HUES6 (cell line): ENCODE measurements around the gene ARL15.

Experiments
- H3K27ac ChIP-seq: 2 replicates; pipeline ENCODE4 v1.7.0; 2013; ENCODE audit warnings: low read depth, mild to moderate bottlenecking, low read length, inconsistent platforms
- H3K27me3 ChIP-seq: 2 replicates; pipeline ENCODE4 v1.6.1; 2013; ENCODE audit warnings: low read length; ENCODE audit not compliant: control insufficient read depth, insufficient read depth
- H3K36me3 ChIP-seq: 2 replicates; pipeline ENCODE4 v1.6.1; 2013; ENCODE audit warnings: low read length; ENCODE audit not compliant: control insufficient read depth, insufficient read depth
- H3K4me1 ChIP-seq: 2 replicates; pipeline ENCODE4 v1.6.1; 2013; ENCODE audit warnings: low read length; ENCODE audit not compliant: control insufficient read depth, insufficient read depth
- H3K4me3 ChIP-seq: 2 replicates; pipeline ENCODE4 v1.5.1; 2013; ENCODE audit warnings: low read depth, low read length
- H3K9ac ChIP-seq: one replicate; pipeline ENCODE4 v1.6.1; 2013; ENCODE audit warnings: mild to moderate bottlenecking, low read length
- H3K9me3 ChIP-seq: 2 replicates; pipeline ENCODE4 v1.6.1; 2013; ENCODE audit warnings: low read depth, low read length; ENCODE audit not compliant: control insufficient read depth, insufficient read depth

ARL15 gene

DNA sequence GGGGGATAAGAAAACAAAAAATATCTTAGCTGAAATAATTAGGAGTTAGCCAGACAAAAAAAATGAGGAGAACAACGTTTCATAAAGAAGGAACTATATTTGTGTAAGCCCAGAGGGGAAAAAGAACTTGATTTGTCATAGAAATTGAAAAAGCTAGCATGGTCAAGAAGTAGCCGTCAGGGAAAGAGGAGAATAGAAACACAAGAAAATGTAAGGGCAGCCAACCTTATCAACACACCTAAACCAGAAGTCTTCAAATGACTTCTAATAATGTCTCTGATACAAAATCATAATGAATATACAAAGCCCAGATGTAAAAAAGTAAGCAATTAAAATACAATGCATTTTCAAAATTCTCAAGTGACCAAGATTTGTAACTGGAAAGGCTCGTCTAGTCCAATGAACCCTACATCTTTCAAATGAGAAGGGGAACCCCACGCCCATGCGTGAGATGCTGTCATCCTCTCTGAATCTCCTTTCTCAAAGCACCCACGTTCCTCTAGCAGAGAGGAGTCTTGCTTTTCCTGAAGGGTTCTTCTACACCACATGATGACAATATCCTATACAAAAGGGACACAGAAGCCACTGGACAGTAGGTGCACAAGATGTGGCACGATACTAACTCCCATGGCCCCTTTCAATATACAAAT, 103.7 kb downstream of the ARL15 start:
- H3K9me3 ChIP-seq, result peaks cover 4% of the 10 kb centered on the region
- H3K27me3 ChIP-seq, result no peaks in the 10 kb centered on the region
- no peaks in the 10 kb centered on the region for H3K36me3 ChIP-seq
- no peak overlapping the region for H3K9ac ChIP-seq
- H3K4me1 ChIP-seq, result peaks cover 8% of the 10 kb centered on the region
- H3K4me3 ChIP-seq, result no peak overlapping the region
- no peak overlapping the region for H3K27ac ChIP-seq

DNA sequence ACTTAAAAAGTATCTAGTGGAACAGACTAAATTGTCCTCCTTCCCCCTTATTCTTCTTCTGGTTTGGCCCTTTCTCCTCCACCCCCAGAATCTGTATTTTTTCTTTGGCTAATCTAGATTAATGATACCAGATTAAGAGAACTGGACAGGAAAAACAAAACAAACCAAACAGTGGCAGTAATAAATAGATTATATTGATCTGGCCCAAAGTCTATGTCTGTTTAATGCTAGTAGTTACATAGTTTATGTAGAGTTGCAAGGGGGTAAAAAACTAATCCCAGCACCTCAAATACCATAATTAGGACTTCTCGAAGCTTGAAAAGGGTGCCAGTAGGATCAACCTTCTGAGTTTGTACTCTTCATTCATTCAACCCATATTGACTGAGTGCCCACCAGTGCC, 104.5 kb downstream of the ARL15 start:
- Histone ChIP-seq H3K4me1 (peaks cover 8% of the 10 kb centered on the region), H3K4me3 (no peak overlapping the region), H3K36me3 (no peaks in the 10 kb centered on the region), H3K27ac (no peak overlapping the region), H3K9me3 (peaks cover 9% of the 10 kb centered on the region), H3K9ac (no peak overlapping the region), H3K27me3 (no peaks in the 10 kb centered on the region)

DNA sequence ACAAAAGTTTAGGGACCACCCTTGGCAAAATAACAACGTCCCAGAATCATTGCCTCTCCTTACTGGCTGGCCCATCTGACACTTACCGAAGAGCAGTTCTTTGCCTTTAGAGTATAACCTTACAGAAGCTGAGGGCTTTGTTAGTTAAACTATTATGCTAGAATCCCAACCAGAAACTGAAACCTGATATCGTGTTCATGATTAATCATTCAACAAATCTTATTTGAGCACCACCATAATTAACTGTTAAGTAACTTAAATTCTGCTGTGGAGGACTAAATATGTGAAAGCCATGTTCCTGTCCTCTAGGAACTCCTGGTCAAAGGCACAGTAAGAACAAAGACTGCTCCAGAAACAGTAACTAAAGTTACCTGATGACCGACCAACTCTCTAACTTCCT, 104.9 kb downstream of the ARL15 start:
- Histone ChIP-seq H3K4me1 (peaks cover 8% of the 10 kb centered on the region), H3K9ac (no peak overlapping the region), H3K27ac (no peak overlapping the region), H3K27me3 (no peaks in the 10 kb centered on the region), H3K36me3 (no peaks in the 10 kb centered on the region), H3K4me3 (no peak overlapping the region), H3K9me3 (peaks cover 10% of the 10 kb centered on the region)

DNA sequence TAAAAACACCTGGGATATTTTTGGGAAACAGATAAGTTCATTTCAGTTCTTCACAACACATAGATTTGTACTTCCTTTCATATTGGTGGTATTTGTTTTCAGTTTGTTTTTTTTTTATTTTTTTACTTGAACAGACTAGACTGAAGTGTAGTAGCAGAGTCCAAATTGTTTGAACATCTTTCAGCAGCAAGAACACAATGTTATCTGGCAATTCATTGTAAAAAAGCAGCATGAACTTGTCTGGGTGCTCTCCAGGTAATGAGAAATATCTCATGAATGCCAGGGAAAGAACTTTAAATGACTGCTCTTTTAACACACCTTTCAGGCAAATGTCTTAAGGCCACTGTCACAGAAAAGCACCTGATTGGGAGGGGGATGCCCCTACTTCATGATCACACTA, 113.4 kb downstream of the ARL15 start:
- H3K36me3 ChIP-seq, result no peaks in the 10 kb centered on the region
- H3K9me3 ChIP-seq, result peaks cover 5% of the 10 kb centered on the region; the same call in 1 of the 2 replicates
- no peak overlapping the region for H3K4me3 ChIP-seq
- H3K27me3 ChIP-seq, result no peaks in the 10 kb centered on the region
- H3K27ac ChIP-seq, result no peak overlapping the region
- no peak overlapping the region for H3K9ac ChIP-seq
- H3K4me1 ChIP-seq, result no peaks in the 10 kb centered on the region

DNA sequence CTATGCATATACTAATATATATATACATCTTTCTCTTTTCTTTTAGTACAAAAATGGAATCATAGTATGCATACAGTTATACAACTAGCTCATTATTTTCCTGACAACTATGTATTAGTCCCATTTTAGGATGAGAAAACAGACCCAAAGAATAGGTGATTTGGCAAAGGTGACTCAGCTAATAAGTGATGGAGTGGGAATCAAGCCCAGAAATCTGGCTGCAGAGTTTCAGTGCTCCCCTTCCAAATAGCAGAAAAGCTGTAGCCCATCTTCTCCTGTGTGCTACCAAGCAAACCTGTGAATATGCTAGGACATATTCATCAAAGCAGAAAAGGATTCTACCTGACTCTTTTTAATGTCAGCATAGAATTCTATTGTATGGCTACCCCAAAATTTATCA, 114.7 kb downstream of the ARL15 start:
- no peak overlapping the region for H3K9ac ChIP-seq
- H3K27ac ChIP-seq, result no peak overlapping the region
- no peaks in the 10 kb centered on the region for H3K4me1 ChIP-seq
- no peak overlapping the region for H3K4me3 ChIP-seq
- no peaks in the 10 kb centered on the region for H3K9me3 ChIP-seq
- H3K27me3 ChIP-seq, result no peaks in the 10 kb centered on the region
- H3K36me3 ChIP-seq, result no peaks in the 10 kb centered on the region

DNA sequence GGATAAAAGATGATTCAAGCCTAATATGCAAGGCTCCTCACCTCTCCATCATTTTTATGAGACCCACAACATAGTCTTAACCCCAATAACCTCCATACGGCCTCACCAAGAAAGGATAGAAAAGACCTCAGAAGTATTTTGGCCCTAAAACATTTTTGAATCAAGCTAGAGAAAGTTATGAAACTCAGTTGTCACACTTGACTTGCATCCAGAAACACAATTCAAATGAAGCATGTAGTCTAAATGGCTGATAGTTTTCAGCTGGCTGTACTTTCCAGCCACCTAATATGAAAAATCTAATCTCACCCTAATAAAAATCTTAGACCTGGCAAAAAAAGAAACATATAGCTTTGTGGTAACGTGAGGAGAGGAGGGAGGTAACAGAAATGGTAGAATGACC, 116.1 kb downstream of the ARL15 start:
- no peak overlapping the region for H3K27ac ChIP-seq
- no peak overlapping the region for H3K9ac ChIP-seq
- no peaks in the 10 kb centered on the region for H3K9me3 ChIP-seq
- H3K36me3 ChIP-seq, result no peaks in the 10 kb centered on the region
- no peak overlapping the region for H3K4me3 ChIP-seq
- no peaks in the 10 kb centered on the region for H3K4me1 ChIP-seq
- no peaks in the 10 kb centered on the region for H3K27me3 ChIP-seq

DNA sequence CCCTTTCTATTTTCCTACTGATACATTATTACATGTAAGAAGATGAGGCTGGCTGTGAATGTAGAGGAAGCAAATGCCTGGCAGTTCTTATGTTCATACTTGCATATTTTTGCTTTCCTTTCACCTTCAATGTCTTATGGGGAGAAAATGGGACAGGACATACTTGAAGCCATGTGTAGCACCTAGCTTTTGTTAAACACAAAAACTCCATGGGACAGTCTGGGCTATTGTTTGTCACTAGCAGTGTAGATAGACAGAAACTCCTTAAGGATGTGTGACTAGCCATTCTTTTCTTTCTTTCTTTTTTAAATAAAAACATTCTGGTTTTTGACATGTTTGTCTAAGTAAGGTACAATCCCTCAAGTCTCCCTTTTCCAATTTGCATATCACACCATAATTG, 122.7 kb downstream of the ARL15 start:
- H3K27me3 ChIP-seq, result no peaks in the 10 kb centered on the region
- no peaks in the 10 kb centered on the region for H3K36me3 ChIP-seq
- H3K27ac ChIP-seq, result no peak overlapping the region; the same call in 1 of the 2 replicates
- H3K9ac ChIP-seq, result no peak overlapping the region
- H3K9me3 ChIP-seq, result no peaks in the 10 kb centered on the region
- H3K4me3 ChIP-seq, result no peak overlapping the region
- H3K4me1 ChIP-seq, result peaks cover 20% of the 10 kb centered on the region

DNA sequence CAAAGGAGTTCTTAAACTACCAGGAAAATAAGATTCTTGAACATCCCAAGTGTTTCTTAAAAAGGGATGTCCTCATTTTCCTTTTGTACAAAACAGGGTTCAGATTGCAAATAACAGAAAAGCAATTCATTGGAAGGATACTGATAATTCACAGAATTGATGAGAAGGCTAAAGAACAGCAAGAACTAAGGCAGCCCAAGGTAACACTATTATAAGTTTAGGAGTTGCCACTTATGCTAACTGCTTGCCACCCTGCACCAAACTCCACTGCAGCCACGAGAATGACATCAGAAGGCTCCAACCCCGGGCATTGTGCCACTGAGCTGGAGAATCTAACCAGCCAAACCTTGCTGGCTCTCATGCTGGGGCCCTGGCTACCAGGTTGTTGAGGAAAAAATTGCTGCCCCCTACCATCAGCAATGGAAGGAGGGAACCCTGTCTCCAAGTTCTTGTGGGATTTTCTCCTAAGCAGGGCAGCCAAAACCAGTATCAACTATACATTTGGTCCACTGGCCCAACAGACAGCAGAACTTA, 123.4 kb downstream of the ARL15 start:
- Histone ChIP-seq H3K4me3 (no peak overlapping the region), H3K27ac (no peak overlapping the region), H3K36me3 (no peaks in the 10 kb centered on the region), H3K4me1 (peaks cover 20% of the 10 kb centered on the region), H3K9me3 (no peaks in the 10 kb centered on the region), H3K9ac (no peak overlapping the region), H3K27me3 (no peaks in the 10 kb centered on the region)

DNA sequence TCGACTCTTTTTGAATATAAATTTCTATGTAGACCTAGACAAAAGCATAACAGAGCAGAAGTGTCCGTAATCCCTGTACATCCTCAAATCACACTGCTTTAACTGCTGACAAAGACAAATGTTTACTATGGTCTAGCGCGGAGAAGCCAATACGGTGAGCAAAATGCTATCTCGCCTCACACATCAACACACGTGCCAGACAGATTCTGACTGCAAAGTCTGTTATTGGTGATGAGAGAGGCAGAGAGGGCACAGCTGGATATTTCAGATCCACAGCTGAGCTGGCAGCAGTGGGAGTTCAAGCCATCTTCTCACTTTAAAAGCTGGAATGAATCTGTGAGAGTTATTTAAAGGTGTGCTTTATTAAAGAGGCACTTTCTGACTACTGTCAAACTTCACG, 124.3 kb downstream of the ARL15 start:
- no peak overlapping the region for H3K9ac ChIP-seq
- H3K4me3 ChIP-seq, result no peak overlapping the region
- no peaks in the 10 kb centered on the region for H3K27me3 ChIP-seq
- peaks cover 20% of the 10 kb centered on the region for H3K4me1 ChIP-seq
- H3K9me3 ChIP-seq, result no peaks in the 10 kb centered on the region; the same call in 1 of the 2 replicates
- no peaks in the 10 kb centered on the region for H3K36me3 ChIP-seq
- H3K27ac ChIP-seq, result no peak overlapping the region

DNA sequence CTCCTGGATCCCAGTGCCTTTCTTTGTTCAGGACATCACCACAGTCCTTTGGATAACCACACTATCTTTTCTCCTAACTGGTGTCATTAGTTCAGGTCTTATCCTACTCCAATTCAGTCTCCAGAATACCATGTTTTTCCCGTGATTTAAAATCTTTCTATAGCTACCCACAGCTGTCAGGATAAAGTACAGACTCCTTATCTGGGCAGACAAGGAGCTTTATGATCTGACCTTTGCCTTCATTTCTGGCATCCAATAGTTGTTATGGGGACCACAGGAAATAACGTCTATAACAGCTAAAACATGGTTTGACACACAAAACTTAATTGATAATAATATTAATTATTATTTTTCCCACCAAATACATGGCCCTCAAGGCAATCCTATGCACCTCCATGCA, 125.6 kb downstream of the ARL15 start:
- Histone ChIP-seq H3K27me3 (no peaks in the 10 kb centered on the region), H3K27ac (no peak overlapping the region), H3K4me3 (no peak overlapping the region), H3K9me3 (no peaks in the 10 kb centered on the region; the same call in 1 of the 2 replicates), H3K9ac (no peak overlapping the region), H3K36me3 (no peaks in the 10 kb centered on the region), H3K4me1 (peaks cover 30% of the 10 kb centered on the region)

DNA sequence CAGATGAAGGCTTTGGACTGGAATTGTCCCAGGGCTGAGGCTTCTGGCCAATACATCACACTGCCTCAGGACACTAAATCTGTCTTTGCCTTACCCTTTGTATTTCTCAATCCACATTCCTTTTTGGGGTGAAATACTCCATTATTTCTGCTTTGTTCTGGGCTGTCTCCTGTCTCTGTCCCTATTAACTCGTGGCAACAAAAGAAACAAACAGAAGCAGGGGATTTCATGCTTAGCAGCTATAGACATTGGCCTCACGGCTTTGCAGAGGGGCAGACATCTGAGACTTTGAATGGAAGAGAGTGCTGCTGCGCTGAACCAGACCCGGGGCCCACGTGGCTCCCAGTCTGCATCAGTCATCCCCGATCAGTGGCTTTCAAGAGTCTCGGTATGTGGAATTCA, 129.7 kb downstream of the ARL15 start:
- Histone ChIP-seq H3K36me3 (no peaks in the 10 kb centered on the region), H3K4me3 (no peak overlapping the region), H3K9ac (no peak overlapping the region), H3K4me1 (peaks cover 16% of the 10 kb centered on the region), H3K27me3 (no peaks in the 10 kb centered on the region), H3K27ac (peak overlapping the region; percentile 3; the same call in 1 of the 2 replicates), H3K9me3 (no peaks in the 10 kb centered on the region; the same call in 1 of the 2 replicates)
